ENCODE data around the gene SCLY.

GRCh38 chr2:238096311-238097011 lies 35.7 kb downstream of the SCLY start:
- TF ChIP-seq BCL3 (IDR thresholded peaks at IDR 0.05), result no peak
- no peak for TF ChIP-seq CTCF (IDR thresholded peaks at IDR 0.05)
- no peak for TF ChIP-seq BHLHE40 (IDR thresholded peaks at IDR 0.05; ENCODE audit: low read depth, low read length)
- TF ChIP-seq RFX5 (IDR thresholded peaks at IDR 0.05), result no peak
